A673 (cell line): ENCODE data around the gene POU2AF1.

ENCODE experiments used
- EZH2 ChIP-seq: fragments of 200-600 bp; sonication (generic); IDR thresholded peaks from 2 replicates; pipeline ENCODE4 v1.6.1; 2017; ENCODE audit warnings: borderline replicate concordance, low read depth, mild to moderate bottlenecking, mixed read lengths, antibody characterized with exemption, low read length; ENCODE audit not compliant: poor library complexity, severe bottlenecking
- TF ChIP-seq, protein P1 (sequence below): fragments of 300-800, 200-600 bp; sonication (generic); conservative IDR thresholded peaks from 2 replicates; pipeline ENCODE4 v1.5.1; 2017; ENCODE audit warnings: low read depth, mild to moderate bottlenecking, antibody characterized with exemption, low read length, moderate library complexity, mixed read lengths

- TF ChIP-seq, protein P1, sequence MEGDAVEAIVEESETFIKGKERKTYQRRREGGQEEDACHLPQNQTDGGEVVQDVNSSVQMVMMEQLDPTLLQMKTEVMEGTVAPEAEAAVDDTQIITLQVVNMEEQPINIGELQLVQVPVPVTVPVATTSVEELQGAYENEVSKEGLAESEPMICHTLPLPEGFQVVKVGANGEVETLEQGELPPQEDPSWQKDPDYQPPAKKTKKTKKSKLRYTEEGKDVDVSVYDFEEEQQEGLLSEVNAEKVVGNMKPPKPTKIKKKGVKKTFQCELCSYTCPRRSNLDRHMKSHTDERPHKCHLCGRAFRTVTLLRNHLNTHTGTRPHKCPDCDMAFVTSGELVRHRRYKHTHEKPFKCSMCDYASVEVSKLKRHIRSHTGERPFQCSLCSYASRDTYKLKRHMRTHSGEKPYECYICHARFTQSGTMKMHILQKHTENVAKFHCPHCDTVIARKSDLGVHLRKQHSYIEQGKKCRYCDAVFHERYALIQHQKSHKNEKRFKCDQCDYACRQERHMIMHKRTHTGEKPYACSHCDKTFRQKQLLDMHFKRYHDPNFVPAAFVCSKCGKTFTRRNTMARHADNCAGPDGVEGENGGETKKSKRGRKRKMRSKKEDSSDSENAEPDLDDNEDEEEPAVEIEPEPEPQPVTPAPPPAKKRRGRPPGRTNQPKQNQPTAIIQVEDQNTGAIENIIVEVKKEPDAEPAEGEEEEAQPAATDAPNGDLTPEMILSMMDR, result no peak
- TF ChIP-seq EZH2, result no peak
Observed at GRCh38 chr11:111382451-111382850, 3.4 kb upstream of the POU2AF1 start.
